ENCODE results near the gene PTPRD. TPM values are rescaled to one million over a fixed set of nuclear protein-coding genes. Genes with fewer than 3 reads are reported as not detected.

The PTPRD gene
- total RNA-seq, 1 experiment from 2014 or later, result not detected

GRCh38 chr9:9912459-9912858, 700.3 kb downstream of the PTPRD start:
- Histone ChIP-seq H3K27ac (ENCODE audit: low read length) (no peak overlapping the region), H3K9me3 (ENCODE audit: control insufficient read depth, insufficient read depth, low read depth, low read length) (no peaks in the 10 kb centered on the region), H3K4me3 (ENCODE audit: low read depth in 2 of 2, low read length in 2 of 2) (no peak overlapping the region), H3K36me3 (ENCODE audit: control insufficient read depth, insufficient read depth, low read length) (no peaks in the 10 kb centered on the region), H3K4me1 (ENCODE audit: control insufficient read depth, insufficient read depth, low read length) (no peaks in the 10 kb centered on the region), H3K27me3 (ENCODE audit: control insufficient read depth, insufficient read depth, low read length) (no peaks in the 10 kb centered on the region)
- no peak for DNase-seq (ENCODE audit: low read depth, low spot score)
- no peak for ATAC-seq
- TF ChIP-seq SIN3A (IDR thresholded peaks at IDR 0.05; ENCODE audit: borderline replicate concordance, insufficient read depth, low read depth, low read length) (no peak), TCF7L2 (IDR thresholded peaks at IDR 0.05; ENCODE audit: low read depth, low read length) (no peak), CTCF (IDR thresholded peaks at IDR 0.05) (no peak; the same call in 1 of the 2 replicates), POLR2AphosphoS5 (IDR thresholded peaks at IDR 0.05; ENCODE audit: low read depth, low read length) (no peak)
- TF ChIP-seq, protein P1, sequence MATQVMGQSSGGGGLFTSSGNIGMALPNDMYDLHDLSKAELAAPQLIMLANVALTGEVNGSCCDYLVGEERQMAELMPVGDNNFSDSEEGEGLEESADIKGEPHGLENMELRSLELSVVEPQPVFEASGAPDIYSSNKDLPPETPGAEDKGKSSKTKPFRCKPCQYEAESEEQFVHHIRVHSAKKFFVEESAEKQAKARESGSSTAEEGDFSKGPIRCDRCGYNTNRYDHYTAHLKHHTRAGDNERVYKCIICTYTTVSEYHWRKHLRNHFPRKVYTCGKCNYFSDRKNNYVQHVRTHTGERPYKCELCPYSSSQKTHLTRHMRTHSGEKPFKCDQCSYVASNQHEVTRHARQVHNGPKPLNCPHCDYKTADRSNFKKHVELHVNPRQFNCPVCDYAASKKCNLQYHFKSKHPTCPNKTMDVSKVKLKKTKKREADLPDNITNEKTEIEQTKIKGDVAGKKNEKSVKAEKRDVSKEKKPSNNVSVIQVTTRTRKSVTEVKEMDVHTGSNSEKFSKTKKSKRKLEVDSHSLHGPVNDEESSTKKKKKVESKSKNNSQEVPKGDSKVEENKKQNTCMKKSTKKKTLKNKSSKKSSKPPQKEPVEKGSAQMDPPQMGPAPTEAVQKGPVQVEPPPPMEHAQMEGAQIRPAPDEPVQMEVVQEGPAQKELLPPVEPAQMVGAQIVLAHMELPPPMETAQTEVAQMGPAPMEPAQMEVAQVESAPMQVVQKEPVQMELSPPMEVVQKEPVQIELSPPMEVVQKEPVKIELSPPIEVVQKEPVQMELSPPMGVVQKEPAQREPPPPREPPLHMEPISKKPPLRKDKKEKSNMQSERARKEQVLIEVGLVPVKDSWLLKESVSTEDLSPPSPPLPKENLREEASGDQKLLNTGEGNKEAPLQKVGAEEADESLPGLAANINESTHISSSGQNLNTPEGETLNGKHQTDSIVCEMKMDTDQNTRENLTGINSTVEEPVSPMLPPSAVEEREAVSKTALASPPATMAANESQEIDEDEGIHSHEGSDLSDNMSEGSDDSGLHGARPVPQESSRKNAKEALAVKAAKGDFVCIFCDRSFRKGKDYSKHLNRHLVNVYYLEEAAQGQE (IDR thresholded peaks at IDR 0.05; ENCODE audit: insufficient read depth in 1 of 2, low read depth in 2 of 2, low read length in 1 of 2), result no peak
- in situ Hi-C loops (cut with HindIII; ENCODE audit: low pct_unique_long_range_greater_than_20kb, low sequenced_read_pairs) (no loop called here), intact Hi-C loops (cut with micrococcal nuclease; ENCODE audit: unreplicated experiment) (no loop called here)
- CTCF ChIA-PET, result no interaction called here
- POLR2A ChIA-PET, result no interaction called here
- BruUV-seq (replicated peaks), result no TSS peak

GRCh38 chr9:9905736-9906135, 707.1 kb downstream of the PTPRD start:
- BruUV-seq (replicated peaks), result no TSS peak
- Histone ChIP-seq H3K36me3 (ENCODE audit: control insufficient read depth, insufficient read depth, low read length) (no peaks in the 10 kb centered on the region), H3K9me3 (ENCODE audit: control insufficient read depth, insufficient read depth, low read depth, low read length) (no peaks in the 10 kb centered on the region), H3K27ac (ENCODE audit: low read length) (no peak overlapping the region), H3K4me3 (ENCODE audit: low read depth in 2 of 2, low read length in 2 of 2) (no peak overlapping the region), H3K4me1 (ENCODE audit: control insufficient read depth, insufficient read depth, low read length) (no peaks in the 10 kb centered on the region), H3K27me3 (ENCODE audit: control insufficient read depth, insufficient read depth, low read length) (no peaks in the 10 kb centered on the region)
- no peak for ATAC-seq
- TF ChIP-seq POLR2AphosphoS5 (IDR thresholded peaks at IDR 0.05; ENCODE audit: low read depth, low read length), result no peak
- TF ChIP-seq, protein P1 (IDR thresholded peaks at IDR 0.05; ENCODE audit: insufficient read depth in 1 of 2, low read depth in 2 of 2, low read length in 1 of 2), result no peak
- TF ChIP-seq TCF7L2 (IDR thresholded peaks at IDR 0.05; ENCODE audit: low read depth, low read length), result no peak
- no peak for TF ChIP-seq CTCF (IDR thresholded peaks at IDR 0.05)
- TF ChIP-seq SIN3A (IDR thresholded peaks at IDR 0.05; ENCODE audit: borderline replicate concordance, insufficient read depth, low read depth, low read length), result no peak
- intact Hi-C loops (cut with micrococcal nuclease; ENCODE audit: unreplicated experiment), result no loop called here
- ChIA-PET CTCF (no interaction called here), POLR2A (no interaction called here)
- DNase-seq (ENCODE audit: low read depth, low spot score), result no peak
- in situ Hi-C loops (cut with HindIII; ENCODE audit: low pct_unique_long_range_greater_than_20kb, low sequenced_read_pairs), result no loop called here
